Measurements from ENCODE around the gene FHAD1.

Gene FHAD1

GRCh38 chr1:15246960-15247614 is at the start of gene FHAD1:
Gene FHAD1 (plus strand): TSS chr1:15247223. CDS start chr1:15251785, 4,562 bp downstream.
- DNase-seq (ENCODE audit: low spot score), result no peak

DNA sequence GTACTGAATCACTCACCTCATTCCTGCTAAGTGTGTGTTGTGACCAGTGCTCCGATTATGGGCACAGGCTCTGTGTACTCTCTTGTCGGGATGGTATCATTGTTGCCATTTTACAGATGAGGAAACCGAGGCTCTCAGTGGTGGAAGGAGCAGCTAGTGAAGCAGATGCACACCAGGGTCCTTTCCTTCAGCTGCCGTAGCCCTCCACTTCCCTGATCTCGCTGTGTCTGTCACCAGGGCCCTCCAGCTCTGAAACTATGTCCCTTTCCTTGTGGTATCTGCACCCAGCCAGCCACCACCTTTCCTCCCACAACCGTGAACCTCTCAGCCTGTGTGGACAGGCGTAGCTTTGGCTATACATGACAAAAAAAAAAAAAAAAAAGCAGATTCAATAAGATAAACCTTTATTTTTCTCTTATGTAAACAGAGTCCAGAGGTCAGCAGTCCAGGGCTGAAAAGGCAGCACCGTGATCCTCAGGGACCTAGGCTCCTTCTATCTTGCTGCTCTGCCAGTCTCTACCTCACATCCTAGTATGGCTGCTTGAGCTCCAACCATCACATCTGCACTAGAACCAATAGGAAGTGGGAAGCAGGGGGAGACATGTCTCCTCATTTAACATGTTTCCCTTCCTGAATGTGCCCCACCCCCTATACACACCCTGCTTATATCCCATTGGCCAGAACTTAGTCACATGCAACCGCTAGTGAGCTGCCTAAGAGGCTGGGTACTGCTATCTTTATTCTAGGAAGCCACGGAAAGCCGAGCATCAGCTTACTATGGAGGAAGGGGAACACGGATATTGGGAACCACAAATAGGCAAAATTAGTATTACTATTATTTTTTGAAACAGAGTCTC is 49.2 kb upstream of the FHAD1 start:
- DNase-seq (ENCODE audit: low spot score), result no peak

- no peak for DNase-seq (ENCODE audit: low spot score)
Measured at GRCh38 chr1:15198684-15199083, 48.3 kb upstream of the FHAD1 start.

DNA sequence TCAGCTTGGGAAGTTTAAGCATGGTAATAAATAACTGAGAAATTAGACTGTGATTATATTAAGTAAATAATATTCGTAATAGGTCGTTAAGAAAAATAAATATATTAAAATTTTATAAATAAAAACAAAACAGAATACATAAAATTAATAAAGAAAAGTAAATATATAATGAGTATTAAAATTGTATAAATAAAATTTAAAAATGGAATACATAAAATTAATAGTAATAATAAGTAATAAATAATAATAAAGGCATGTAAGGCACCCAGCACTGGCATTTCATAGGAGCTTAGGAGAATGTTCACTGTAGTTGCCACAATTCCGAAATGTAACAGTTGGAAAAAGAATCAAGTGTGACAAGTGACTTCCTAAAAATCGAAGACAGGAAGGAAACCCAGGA is 45.8 kb upstream of the FHAD1 start:
- no peak for DNase-seq (ENCODE audit: low spot score)

GRCh38 chr1:15201849-15202551 is 45.0 kb upstream of the FHAD1 start:
- no peak for DNase-seq (ENCODE audit: low spot score)

DNA sequence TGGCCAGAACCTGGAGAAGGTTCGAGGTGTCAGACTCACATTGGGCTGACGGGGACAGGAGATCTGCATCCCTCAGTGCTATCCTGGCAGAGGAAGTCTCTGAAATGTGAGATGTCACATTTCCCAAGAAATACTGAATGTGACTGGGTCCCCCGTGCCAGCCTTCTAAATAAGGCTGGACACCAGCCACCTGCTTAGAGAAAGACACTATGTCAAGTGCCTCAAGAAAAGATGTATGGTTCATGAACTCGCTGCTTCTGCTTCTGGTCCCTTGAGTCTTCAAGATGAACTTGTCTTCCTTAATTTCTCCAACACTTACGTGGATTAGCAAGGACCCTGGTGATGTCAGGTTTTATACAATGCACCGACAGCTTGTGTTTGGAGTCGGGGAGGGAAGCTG is 42.1 kb upstream of the FHAD1 start:
- DNase-seq (ENCODE audit: low spot score), result no peak

DNA sequence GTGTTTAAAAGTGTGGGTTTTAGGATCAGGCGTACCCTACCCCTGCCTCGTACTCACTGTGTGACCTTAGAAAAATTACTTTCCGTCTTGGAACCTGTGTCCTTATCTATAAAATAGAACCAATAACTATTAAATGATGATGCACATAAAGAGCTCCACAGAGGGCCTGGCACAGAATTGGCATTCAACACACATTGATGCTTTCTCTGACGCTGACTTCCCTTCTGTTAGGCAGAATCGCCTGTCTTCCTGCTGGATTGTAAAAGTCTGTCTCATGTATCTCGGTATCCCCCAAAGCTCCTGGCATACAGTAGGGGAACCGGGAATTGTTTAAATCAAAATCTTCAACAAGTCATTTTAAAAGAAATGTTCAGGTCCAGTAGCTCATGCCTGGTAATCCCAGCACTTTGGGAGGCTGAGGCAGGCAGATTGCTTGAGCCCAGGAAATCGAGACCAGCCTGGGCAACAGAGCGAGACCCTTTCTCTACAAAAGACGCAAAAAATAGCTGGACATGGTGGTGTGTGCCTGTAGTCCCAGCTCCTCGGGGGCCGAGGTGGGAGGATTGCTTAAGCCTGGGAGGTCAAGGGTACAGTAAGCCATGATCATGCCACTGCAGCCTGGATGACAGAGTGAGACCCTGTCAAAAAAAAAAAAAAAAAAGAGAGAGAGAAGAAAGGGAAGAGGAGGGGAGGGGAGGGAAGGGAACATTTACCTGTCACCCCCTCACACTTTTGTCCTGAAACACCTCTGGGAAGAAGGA is 41.3 kb upstream of the FHAD1 start:
- DNase-seq (ENCODE audit: low spot score), result no peak

GRCh38 chr1:15206418-15207030 is 40.5 kb upstream of the FHAD1 start:
- DNase-seq (ENCODE audit: low spot score), result no peak

DNA sequence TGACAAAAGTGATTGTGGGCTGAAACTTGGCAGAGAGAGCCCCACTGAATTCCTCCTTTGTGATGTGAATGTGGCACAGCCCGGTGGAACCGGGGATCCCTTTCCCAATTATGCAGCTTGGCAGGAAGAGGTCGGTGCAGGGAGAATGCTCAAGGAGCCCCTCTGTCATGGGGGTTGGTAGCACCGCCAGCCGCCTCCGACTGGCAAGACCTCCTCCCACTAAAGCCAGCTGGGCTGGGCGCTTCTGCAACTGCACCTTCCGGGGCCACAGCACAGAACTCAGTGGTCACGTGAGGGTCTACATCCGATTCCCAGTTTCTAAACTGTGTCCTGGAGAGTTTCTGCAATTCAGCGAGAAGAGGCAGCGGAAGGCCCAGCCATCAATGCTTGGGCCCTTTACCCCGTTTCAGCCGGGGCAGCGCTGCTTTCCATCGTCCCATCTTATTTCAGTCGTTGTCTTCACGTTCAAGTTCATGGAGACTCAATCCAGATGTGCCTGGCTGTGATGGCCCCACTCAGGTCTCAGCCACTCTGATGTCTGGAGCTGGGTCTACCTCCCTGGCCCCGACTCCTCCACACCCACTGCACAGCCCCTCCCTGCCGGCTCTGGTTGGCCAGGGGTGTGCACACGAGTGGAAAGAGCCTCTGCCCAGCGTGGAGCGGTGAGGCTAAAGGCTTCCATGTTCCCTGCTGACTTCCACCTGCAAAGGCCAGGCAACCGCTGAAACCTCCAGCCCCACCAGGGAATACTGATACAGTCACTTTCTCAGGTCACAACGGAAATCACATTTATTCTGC is 39.8 kb upstream of the FHAD1 start:
- DNase-seq (ENCODE audit: low spot score), result peak; percentile 51

GRCh38 chr1:15207829-15208429 is 39.1 kb upstream of the FHAD1 start:
- DNase-seq (ENCODE audit: low spot score), result no peak

- no peak for DNase-seq (ENCODE audit: low spot score)
Measured at GRCh38 chr1:15210651-15211375, 36.2 kb upstream of the FHAD1 start.

- DNase-seq (ENCODE audit: low spot score), result no peak
Measured at GRCh38 chr1:15211424-15211823, 35.6 kb upstream of the FHAD1 start.

GRCh38 chr1:15212216-15212953 is 34.6 kb upstream of the FHAD1 start:
- DNase-seq (ENCODE audit: low spot score), result no peak

- DNase-seq (ENCODE audit: low spot score), result no peak
Measured at GRCh38 chr1:15212954-15213291, 34.1 kb upstream of the FHAD1 start.

DNA sequence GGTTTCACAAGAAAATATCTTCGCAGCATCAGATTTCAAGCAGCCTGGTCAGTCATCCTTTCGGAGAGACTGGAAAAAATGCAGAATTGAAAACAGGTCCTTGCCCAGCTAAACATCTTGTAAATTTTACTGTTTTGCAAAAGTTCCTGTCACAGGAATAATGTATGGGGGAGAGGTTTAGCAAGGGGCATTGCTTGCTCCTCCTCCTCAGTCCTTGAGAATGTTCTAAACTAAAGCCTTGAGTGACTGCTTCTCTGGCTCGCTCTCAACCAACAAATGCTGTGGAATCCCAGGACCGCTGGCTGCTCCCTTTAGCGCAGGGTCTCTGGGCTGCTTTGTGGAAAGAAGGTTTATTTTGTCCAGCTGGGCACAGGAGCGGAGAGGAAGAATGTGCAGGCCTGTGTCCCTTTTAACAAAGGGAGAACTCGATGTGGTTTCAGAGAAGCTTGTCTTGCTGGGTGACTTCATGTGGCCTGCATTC is 33.6 kb upstream of the FHAD1 start:
- no peak for DNase-seq (ENCODE audit: low spot score)

DNA sequence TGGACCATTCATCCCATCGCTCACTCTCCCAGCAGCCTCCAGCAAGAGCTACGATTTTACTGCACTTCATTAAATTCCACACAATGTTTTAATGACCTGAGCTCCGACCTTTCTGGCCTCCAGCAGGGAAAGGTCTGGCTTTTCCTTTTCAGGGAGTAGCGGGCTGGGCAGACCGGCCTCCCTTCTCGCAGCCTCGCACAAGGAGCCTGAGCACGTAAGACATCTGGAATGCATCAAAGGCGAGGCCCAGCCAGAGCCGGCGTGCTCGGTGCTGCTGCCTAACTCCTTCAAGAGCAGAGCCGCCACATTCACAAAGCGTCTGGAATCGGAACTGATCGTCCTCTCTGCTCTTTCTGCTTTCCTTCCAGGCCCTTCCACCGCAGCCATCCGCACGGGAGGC is 32.5 kb upstream of the FHAD1 start:
- DNase-seq (ENCODE audit: low spot score), result no peak

GRCh38 chr1:15215116-15215515 is 31.9 kb upstream of the FHAD1 start:
- no peak for DNase-seq (ENCODE audit: low spot score)

DNA sequence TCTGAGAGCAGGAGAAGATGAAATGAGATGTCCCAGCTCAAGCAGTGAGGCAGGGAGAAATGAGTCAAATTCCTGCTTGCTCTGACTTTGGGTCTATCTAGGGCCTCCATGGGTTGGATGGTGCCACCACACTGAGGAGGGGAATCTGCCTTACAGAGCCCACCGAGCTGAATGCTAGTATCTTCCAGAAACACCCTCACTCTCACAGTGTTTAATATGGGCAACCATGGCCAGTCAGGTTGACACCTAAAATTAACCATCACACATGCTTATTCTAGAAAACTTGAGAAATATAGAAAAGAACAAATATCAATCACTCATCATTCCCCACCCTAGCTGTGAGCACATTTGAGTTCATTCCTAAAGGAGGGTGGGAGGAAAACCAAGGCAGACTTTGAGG is 29.4 kb upstream of the FHAD1 start:
- DNase-seq (ENCODE audit: low spot score), result no peak
